ENCODE results near the gene KCTD6.

DNA sequence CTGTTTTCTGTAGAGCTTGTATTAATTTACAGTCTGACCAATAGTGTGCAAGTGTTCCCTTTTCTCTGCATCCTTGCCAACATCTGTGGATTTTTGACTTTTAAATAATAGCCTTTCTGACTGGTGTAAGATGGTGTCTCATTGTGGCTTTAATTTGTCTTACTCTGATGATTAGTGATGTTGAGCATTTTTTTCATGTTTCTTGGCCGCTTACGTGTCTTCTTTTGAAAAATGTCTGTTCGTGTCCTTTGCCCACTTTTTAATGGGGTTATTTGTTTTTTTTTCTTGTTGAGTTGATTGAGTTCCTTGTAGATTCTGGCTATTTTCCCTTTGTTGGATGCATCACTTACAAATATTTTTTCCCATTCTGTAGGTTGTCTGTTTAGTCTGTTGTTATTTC lies 52.6 kb downstream of the KCTD6 start:
- TF ChIP-seq POLR2AphosphoS5 (IDR thresholded peaks at IDR 0.05; ENCODE audit: low read depth, low read length) (no peak), SIN3A (IDR thresholded peaks at IDR 0.05; ENCODE audit: borderline replicate concordance, insufficient read depth, low read length) (no peak), TAF1 (IDR thresholded peaks at IDR 0.05; ENCODE audit: borderline replicate concordance, insufficient read depth, low read length) (no peak)
- TF ChIP-seq, protein P1, sequence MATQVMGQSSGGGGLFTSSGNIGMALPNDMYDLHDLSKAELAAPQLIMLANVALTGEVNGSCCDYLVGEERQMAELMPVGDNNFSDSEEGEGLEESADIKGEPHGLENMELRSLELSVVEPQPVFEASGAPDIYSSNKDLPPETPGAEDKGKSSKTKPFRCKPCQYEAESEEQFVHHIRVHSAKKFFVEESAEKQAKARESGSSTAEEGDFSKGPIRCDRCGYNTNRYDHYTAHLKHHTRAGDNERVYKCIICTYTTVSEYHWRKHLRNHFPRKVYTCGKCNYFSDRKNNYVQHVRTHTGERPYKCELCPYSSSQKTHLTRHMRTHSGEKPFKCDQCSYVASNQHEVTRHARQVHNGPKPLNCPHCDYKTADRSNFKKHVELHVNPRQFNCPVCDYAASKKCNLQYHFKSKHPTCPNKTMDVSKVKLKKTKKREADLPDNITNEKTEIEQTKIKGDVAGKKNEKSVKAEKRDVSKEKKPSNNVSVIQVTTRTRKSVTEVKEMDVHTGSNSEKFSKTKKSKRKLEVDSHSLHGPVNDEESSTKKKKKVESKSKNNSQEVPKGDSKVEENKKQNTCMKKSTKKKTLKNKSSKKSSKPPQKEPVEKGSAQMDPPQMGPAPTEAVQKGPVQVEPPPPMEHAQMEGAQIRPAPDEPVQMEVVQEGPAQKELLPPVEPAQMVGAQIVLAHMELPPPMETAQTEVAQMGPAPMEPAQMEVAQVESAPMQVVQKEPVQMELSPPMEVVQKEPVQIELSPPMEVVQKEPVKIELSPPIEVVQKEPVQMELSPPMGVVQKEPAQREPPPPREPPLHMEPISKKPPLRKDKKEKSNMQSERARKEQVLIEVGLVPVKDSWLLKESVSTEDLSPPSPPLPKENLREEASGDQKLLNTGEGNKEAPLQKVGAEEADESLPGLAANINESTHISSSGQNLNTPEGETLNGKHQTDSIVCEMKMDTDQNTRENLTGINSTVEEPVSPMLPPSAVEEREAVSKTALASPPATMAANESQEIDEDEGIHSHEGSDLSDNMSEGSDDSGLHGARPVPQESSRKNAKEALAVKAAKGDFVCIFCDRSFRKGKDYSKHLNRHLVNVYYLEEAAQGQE (IDR thresholded peaks at IDR 0.05; ENCODE audit: insufficient read depth in 1 of 2, low read depth in 2 of 2, low read length in 2 of 2) = no peak
